Neural crest cell (in vitro differentiated cells): ENCODE results near the gene AKR1B1. TPM values are rescaled to one million over a fixed set of nuclear protein-coding genes. Genes with fewer than 3 reads are reported as not detected.
A peak's percentile ranks its signal among the peaks of the same experiment; 100 is the strongest.

ENCODE experiments used
- DNase-seq: peaks from one replicate; pipeline ENCODE4 v3.0.0; 2021; ENCODE audit warnings: low read depth, mixed read lengths, low spot score
- H3K27ac Mint-ChIP-seq: one replicate; pipeline ENCODE4 v1.8.0; 2021; ENCODE audit warnings: mild to moderate bottlenecking, mixed read lengths; ENCODE audit not compliant: unreplicated experiment
- H3K27me3 Mint-ChIP-seq: 2 replicates; pipeline ENCODE4 v1.8.0; 2021; ENCODE audit warnings: low read depth, mild to moderate bottlenecking, mixed read lengths
- H3K36me3 Mint-ChIP-seq: 2 replicates; pipeline ENCODE4 v1.8.0; 2021; ENCODE audit warnings: low read depth, mild to moderate bottlenecking, mixed read lengths
- H3K4me1 Mint-ChIP-seq: 2 replicates; pipeline ENCODE4 v1.8.0; 2021; ENCODE audit warnings: mixed read lengths
- H3K4me3 Mint-ChIP-seq: one replicate; pipeline ENCODE4 v1.8.0; 2021; ENCODE audit warnings: mild to moderate bottlenecking, mixed read lengths
- H3K9me3 Mint-ChIP-seq: 2 replicates; pipeline ENCODE4 v1.8.0; 2021; ENCODE audit warnings: mixed read lengths
- CTCF ChIP-seq: fragments of 200-600 bp; sonication (generic); conservative IDR thresholded peaks from 2 replicates; pipeline ENCODE4 v1.5.0; 2021; ENCODE audit warnings: antibody characterized with exemption, mild to moderate bottlenecking
- long read RNA-seq: library from polyadenylated mRNA; unstranded; transcript quantifications from one replicate; pipeline ENCODE4 v2.0.0, GENCODE V29; 2020
- total RNA-seq: library from RNA; stranded (reverse); gene quantifications from 2 replicates; pipeline ENCODE4 v1.2.1, GENCODE V29; 2021

AKR1B1 gene
- total RNA-seq: 202 and 204 TPM in 2 replicates
- long read RNA-seq, transcript AKR1B1-205 (9 exons, 1,930 nt): minor isoform, 5 of 402 reads
- long read RNA-seq, transcript AKR1B1-201 (10 exons, 1,409 nt): major isoform, 343 of 402 reads
- long read RNA-seq, partial matches to known transcripts: 30 of 402 reads
- long read RNA-seq, other reads (novel, unspliced or antisense): 24 of 402 reads

GRCh38 chr7:134458806-134459698, at the start of gene AKR1B1:
AKR1B1 (minus strand) TSS chr7:134459100; CDS start chr7:134459062, 38 bp downstream.
- Mint-ChIP-seq H3K9me3 (peaks cover 1% of the 10 kb centered on the region), H3K36me3 (peaks cover 5% of the 10 kb centered on the region), H3K4me3 (peak within 1 kb of the TSS; percentile 96), H3K27me3 (no peaks in the 10 kb centered on the region), H3K4me1 (peaks cover 31% of the 10 kb centered on the region), H3K27ac (peak within 1 kb of the TSS; percentile 80)
- DNase-seq: peak; percentile 86
- peak; percentile 65 for TF ChIP-seq CTCF

GRCh38 chr7:134505856-134506255, 47.0 kb upstream of the AKR1B1 start:
- Mint-ChIP-seq H3K4me1 (no peaks in the 10 kb centered on the region), H3K36me3 (no peaks in the 10 kb centered on the region), H3K27ac (no peak overlapping the region), H3K4me3 (no peak overlapping the region), H3K27me3 (no peaks in the 10 kb centered on the region), H3K9me3 (no peaks in the 10 kb centered on the region)
- DNase-seq: no peak
- TF ChIP-seq CTCF: no peak

- no peaks in the 10 kb centered on the region for H3K4me1 Mint-ChIP-seq
- no peaks in the 10 kb centered on the region for H3K27me3 Mint-ChIP-seq
- H3K36me3 Mint-ChIP-seq: no peaks in the 10 kb centered on the region
- H3K4me3 Mint-ChIP-seq: no peak overlapping the region
- no peak overlapping the region for H3K27ac Mint-ChIP-seq
- no peaks in the 10 kb centered on the region for H3K9me3 Mint-ChIP-seq
- TF ChIP-seq CTCF: no peak
- no peak for DNase-seq
Measured at GRCh38 chr7:134504660-134505164, 45.8 kb upstream of the AKR1B1 start.

- no peak for TF ChIP-seq CTCF
- H3K4me3 Mint-ChIP-seq: no peak overlapping the region
- H3K27me3 Mint-ChIP-seq: no peaks in the 10 kb centered on the region
- H3K36me3 Mint-ChIP-seq: no peaks in the 10 kb centered on the region
- H3K27ac Mint-ChIP-seq: no peak overlapping the region
- no peaks in the 10 kb centered on the region for H3K4me1 Mint-ChIP-seq
- DNase-seq: no peak
- H3K9me3 Mint-ChIP-seq: peaks cover 4% of the 10 kb centered on the region
Measured at GRCh38 chr7:134502463-134503371, 43.8 kb upstream of the AKR1B1 start.

- Mint-ChIP-seq H3K4me3 (no peak overlapping the region), H3K9me3 (peaks cover 4% of the 10 kb centered on the region), H3K27me3 (no peaks in the 10 kb centered on the region), H3K27ac (no peak overlapping the region), H3K36me3 (no peaks in the 10 kb centered on the region), H3K4me1 (no peaks in the 10 kb centered on the region)
- TF ChIP-seq CTCF: no peak
- no peak for DNase-seq
Measured at GRCh38 chr7:134500982-134501381, 42.1 kb upstream of the AKR1B1 start.
